Suprapubic skin (tissue), 4 donors: ENCODE data around the gene GPR75. TPM values are rescaled to one million over a fixed set of nuclear protein-coding genes. Genes with fewer than 3 reads are reported as not detected.

ENCODE experiments used
- DNase-seq, 2 donors: peaks; one replicate each; pipeline ENCODE4 v3.0.0-alpha.2; 2019; ENCODE audit warnings: low spot score in 2 of 2
- H3K27ac ChIP-seq: fragments of 200-600 bp; sonication (generic); one replicate; pipeline ENCODE4 v1.5.1; 2019
- H3K27me3 ChIP-seq: fragments of 200-600 bp; sonication (generic); one replicate; pipeline ENCODE4 v1.5.1; 2019
- H3K36me3 ChIP-seq: fragments of 200-600 bp; sonication (generic); one replicate; pipeline ENCODE4 v1.5.1; 2019
- H3K4me1 ChIP-seq: fragments of 200-600 bp; sonication (generic); one replicate; pipeline ENCODE4 v1.5.1; 2019
- H3K4me3 ChIP-seq: fragments of 200-600 bp; sonication (generic); one replicate; pipeline ENCODE4 v1.5.1; 2019; ENCODE audit warnings: mild to moderate bottlenecking
- H3K9me3 ChIP-seq: fragments of 200-600 bp; sonication (generic); one replicate; pipeline ENCODE4 v1.5.1; 2019
- EP300 ChIP-seq: sonication (generic); formaldehyde crosslinking; IDR thresholded peaks from one replicate; pipeline ENCODE4 v1.6.1; 2017; ENCODE audit warnings: antibody characterized with exemption
- POLR2A ChIP-seq, 2 donors: fragments of 450-650 bp; IDR thresholded peaks; one replicate each; pipeline ENCODE4 v1.6.1; 2017; ENCODE audit warnings: antibody characterized with exemption in 2 of 2, mild to moderate bottlenecking in 2 of 2, moderate library complexity in 2 of 2
- POLR2AphosphoS5 ChIP-seq, 3 donors: sonication (generic); formaldehyde crosslinking; IDR thresholded peaks; one replicate each; pipeline ENCODE4 v1.6.1; 2017; ENCODE audit warnings: antibody characterized with exemption in 3 of 3
- WGBS: methylation state at CpG from one replicate; pipeline ENCODE4 v1.1.5; 2018; 5-methylcytosine and 5-hydroxymethylcytosine counted together
- total RNA-seq, 4 donors: library from RNA; depleted of rRNA; stranded (reverse); fragments of >200 nt; gene quantifications; one replicate each; pipeline ENCODE4 v1.1.0, GENCODE V29; 2016
- TF ChIP-seq, protein P1 (sequence below), 2 donors: fragments of 200-600 bp in 1 of 2; fragments of 450-650 bp in 1 of 2; sonication (generic) in 1 of 2; IDR thresholded peaks; one replicate each; pipeline ENCODE4 v1.5.1; 2016 to 2019; ENCODE audit warnings: antibody characterized with exemption in 2 of 2, mild to moderate bottlenecking in 1 of 2, moderate library complexity in 1 of 2

Gene GPR75
- 1 to 10 TPM; 4.5 to 6.7 (median 5.0) TPM for total RNA-seq

DNA sequence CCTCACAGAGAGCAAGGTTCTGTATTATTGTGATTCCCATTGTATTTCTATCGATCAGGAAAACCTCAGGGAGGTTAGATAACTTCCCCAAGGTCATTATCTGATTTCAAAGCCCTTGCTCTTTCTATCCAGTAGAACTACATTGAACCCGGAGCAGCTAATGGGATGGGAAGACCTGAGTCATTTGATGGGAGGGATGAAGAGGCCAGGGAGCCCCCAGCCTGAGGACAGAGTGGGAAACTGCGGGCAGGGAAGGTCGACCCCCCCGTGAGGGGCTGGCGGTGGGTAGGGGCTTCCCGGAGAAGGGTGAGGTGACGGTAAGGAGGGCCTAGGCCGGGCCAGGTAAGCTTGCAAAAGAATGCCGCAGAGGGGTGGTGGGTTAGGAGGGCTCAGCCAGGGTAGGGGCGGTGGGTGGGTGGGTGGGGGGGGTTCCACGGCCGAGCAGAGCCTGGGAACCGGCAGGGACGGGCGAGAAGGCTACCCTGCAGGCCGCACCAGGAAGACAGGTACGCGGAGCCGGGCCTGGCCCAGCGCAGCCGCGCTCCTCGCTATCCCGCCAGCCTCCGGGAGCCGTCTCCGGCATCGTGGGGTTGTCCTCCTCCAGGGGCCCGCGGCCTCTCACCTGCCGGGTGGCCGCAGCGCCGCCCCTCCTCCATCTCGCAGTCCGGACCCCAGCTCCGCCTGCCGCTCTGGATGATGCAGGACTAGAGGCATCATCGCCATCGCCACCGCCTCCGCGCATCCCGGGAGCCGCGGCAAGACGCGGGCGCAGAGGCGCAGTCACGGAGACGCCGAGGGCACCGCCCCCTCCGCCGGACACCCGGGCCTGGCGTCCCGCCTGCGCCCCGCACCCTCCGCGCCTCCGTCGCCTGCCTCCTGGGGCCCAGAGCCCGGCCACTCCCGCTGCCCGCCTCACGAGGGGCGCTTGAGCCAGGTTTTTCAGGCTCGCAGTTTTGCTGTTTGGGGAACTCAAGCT is at the start of gene GPR75:
GPR75 (minus strand) TSS at position 762 of the 976 bp plus-strand sequence. CDS start 5,211 bp downstream, outside the sequence.
- DNase-seq: no peak
- WGBS: 59% methylated on average over 14 of the region's 72 CpGs
- H3K27ac ChIP-seq: peak within 1 kb of the TSS; percentile 56

DNA sequence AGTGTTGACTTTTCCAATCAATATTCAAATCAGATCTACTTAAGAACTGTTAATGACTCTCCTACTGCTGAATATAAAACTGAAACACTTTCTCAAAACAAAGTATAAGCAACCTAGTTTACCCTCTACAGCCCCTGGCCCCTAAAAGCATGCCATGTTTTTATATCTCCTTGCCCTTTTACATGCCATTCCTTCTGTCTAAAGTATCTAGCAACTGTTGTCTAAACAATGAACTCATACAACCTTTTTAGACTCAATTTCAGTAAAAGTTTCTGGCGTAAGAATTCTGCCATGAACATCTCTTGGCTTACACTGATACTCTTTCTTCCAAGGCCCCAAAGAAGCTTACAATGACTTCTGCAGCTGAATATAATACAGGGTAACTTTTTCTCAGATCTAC is 47.8 kb upstream of the GPR75 start:
- no peaks in the 10 kb centered on the region for H3K9me3 ChIP-seq
- no peak overlapping the region for H3K27ac ChIP-seq
- DNase-seq: no peak
- H3K4me3 ChIP-seq: no peak overlapping the region
- 74% methylated on average over 1 of the region's 1 CpG for WGBS
- TF ChIP-seq POLR2AphosphoS5 (IDR thresholded peaks at IDR 0.05) (no peak), POLR2A (IDR thresholded peaks at IDR 0.05) (no peak), EP300 (no peak)
- TF ChIP-seq, protein P1, sequence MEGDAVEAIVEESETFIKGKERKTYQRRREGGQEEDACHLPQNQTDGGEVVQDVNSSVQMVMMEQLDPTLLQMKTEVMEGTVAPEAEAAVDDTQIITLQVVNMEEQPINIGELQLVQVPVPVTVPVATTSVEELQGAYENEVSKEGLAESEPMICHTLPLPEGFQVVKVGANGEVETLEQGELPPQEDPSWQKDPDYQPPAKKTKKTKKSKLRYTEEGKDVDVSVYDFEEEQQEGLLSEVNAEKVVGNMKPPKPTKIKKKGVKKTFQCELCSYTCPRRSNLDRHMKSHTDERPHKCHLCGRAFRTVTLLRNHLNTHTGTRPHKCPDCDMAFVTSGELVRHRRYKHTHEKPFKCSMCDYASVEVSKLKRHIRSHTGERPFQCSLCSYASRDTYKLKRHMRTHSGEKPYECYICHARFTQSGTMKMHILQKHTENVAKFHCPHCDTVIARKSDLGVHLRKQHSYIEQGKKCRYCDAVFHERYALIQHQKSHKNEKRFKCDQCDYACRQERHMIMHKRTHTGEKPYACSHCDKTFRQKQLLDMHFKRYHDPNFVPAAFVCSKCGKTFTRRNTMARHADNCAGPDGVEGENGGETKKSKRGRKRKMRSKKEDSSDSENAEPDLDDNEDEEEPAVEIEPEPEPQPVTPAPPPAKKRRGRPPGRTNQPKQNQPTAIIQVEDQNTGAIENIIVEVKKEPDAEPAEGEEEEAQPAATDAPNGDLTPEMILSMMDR (IDR thresholded peaks at IDR 0.05): no peak
- peaks cover 67% of the 10 kb centered on the region for H3K36me3 ChIP-seq
- H3K4me1 ChIP-seq: no peaks in the 10 kb centered on the region
- no peaks in the 10 kb centered on the region for H3K27me3 ChIP-seq

More for the DNA sequence above, at the start of gene GPR75:
- TF ChIP-seq POLR2AphosphoS5 (IDR thresholded peaks at IDR 0.05) (no peak), EP300 (no peak), POLR2A (IDR thresholded peaks at IDR 0.05) (no peak)
- TF ChIP-seq, protein P1 (IDR thresholded peaks at IDR 0.05): no peak
- Histone ChIP-seq H3K4me3 (peak within 1 kb of the TSS; percentile 55), H3K9me3 (no peaks in the 10 kb centered on the region), H3K4me1 (peaks cover 12% of the 10 kb centered on the region), H3K27me3 (no peaks in the 10 kb centered on the region), H3K36me3 (peaks cover 19% of the 10 kb centered on the region)

DNA sequence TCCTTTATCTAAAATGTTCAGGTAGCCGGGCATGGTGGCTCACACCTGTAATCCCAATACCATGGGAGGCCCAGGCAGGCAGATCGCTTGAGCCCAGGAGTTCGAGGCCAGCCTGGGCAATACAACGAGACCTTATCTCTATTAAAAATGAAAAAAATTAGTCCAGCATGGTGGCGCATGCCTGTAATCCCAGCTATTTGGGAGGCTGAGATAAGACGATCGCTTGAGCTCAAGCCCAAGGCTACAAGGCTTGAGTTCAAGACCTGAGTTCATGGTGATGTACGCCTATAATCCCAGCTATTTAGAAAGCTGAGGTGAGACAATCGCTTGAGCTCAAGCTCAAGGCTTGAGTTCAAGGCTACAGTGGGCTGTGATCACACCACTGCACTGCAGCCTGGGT is 45.6 kb upstream of the GPR75 start:
- no peak overlapping the region for H3K27ac ChIP-seq
- peaks cover 80% of the 10 kb centered on the region for H3K36me3 ChIP-seq
- H3K27me3 ChIP-seq: no peaks in the 10 kb centered on the region
- no peak for DNase-seq
- TF ChIP-seq, protein P1 (IDR thresholded peaks at IDR 0.05): no peak
- TF ChIP-seq EP300 (no peak), POLR2A (IDR thresholded peaks at IDR 0.05) (no peak), POLR2AphosphoS5 (IDR thresholded peaks at IDR 0.05) (no peak)
- H3K4me1 ChIP-seq: no peaks in the 10 kb centered on the region
- 94% methylated on average over 9 of the region's 9 CpGs for WGBS
- no peaks in the 10 kb centered on the region for H3K9me3 ChIP-seq
- no peak overlapping the region for H3K4me3 ChIP-seq

DNA sequence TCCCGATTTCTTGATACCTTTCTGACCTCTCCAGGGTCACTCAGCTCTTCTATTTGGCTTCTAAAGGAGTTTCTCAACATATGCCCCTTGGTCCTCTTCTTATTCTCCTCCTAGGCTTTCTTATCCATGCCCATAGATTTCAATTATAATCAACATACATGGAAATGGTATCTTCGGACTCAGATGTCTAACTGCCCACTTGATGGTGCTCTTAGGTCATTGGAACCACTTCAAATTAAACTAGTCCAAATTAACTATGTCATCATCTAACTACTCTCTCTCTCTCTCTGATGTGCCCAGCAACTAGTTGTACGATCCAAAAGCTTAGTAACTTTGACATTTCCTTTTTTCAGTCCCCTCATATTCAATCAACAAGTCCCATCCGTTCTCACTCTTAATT is 43.2 kb upstream of the GPR75 start:
- no peak for DNase-seq
- Histone ChIP-seq H3K4me3 (no peak overlapping the region), H3K36me3 (peaks cover 84% of the 10 kb centered on the region), H3K27ac (no peak overlapping the region), H3K27me3 (no peaks in the 10 kb centered on the region), H3K9me3 (no peaks in the 10 kb centered on the region), H3K4me1 (no peaks in the 10 kb centered on the region)
- TF ChIP-seq POLR2A (IDR thresholded peaks at IDR 0.05) (no peak), EP300 (no peak), POLR2AphosphoS5 (IDR thresholded peaks at IDR 0.05) (no peak)
- TF ChIP-seq, protein P1 (IDR thresholded peaks at IDR 0.05): no peak
- 90% methylated on average over 4 of the region's 4 CpGs for WGBS

DNA sequence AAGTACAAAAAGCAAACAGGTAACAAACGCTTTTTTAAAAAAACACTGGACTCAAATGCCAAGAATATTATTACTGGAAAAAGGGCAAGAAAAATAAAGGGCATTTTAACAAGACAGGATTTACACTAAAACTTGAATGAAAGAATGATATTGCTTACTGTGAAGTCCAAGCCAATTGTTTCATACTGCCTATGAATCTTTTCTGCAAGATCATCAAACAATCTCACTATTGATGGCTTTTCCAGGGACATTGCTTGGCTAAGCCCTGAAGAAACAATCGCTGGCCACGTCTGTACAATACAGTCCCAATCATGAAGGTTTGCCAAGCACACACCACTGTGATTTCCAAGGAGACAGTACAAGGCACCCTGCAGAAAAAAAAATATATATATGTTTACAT is 41.4 kb upstream of the GPR75 start:
- H3K9me3 ChIP-seq: no peaks in the 10 kb centered on the region
- TF ChIP-seq EP300: no peak
- TF ChIP-seq, protein P1 (IDR thresholded peaks at IDR 0.05): no peak
- no peak for TF ChIP-seq POLR2AphosphoS5 (IDR thresholded peaks at IDR 0.05)
- no peak for TF ChIP-seq POLR2A (IDR thresholded peaks at IDR 0.05)
- H3K4me1 ChIP-seq: no peaks in the 10 kb centered on the region
- peaks cover 84% of the 10 kb centered on the region for H3K36me3 ChIP-seq
- H3K4me3 ChIP-seq: no peak overlapping the region
- H3K27ac ChIP-seq: no peak overlapping the region
- DNase-seq: no peak
- 80% methylated on average over 3 of the region's 3 CpGs for WGBS
- no peaks in the 10 kb centered on the region for H3K27me3 ChIP-seq
